SK-N-SH (cell line): Measurements from ENCODE around the gene DLEU7.

Experiments used
- MAX ChIP-seq: IDR thresholded peaks from 2 replicates; pipeline ENCODE4 v1.4.0; 2012; ENCODE audit warnings: low read depth
- RAD21 ChIP-seq: IDR thresholded peaks from 2 replicates; pipeline ENCODE4 v1.6.1; 2012; ENCODE audit warnings: mild to moderate bottlenecking, low read length
- YY1 ChIP-seq: IDR thresholded peaks from 2 replicates; pipeline ENCODE4 v1.4.0; 2012; ENCODE audit warnings: low read depth, mild to moderate bottlenecking
- TF ChIP-seq, protein P1 (sequence below): IDR thresholded peaks from 2 replicates; pipeline ENCODE4 v1.6.1; 2012; ENCODE audit warnings: mild to moderate bottlenecking, low read depth, low read length, moderate library complexity

GRCh38 chr13:50867637-50867945 is 24.1 kb upstream of the DLEU7 start:
- TF ChIP-seq RAD21 (no peak), MAX (no peak), YY1 (no peak)
- TF ChIP-seq, protein P1, sequence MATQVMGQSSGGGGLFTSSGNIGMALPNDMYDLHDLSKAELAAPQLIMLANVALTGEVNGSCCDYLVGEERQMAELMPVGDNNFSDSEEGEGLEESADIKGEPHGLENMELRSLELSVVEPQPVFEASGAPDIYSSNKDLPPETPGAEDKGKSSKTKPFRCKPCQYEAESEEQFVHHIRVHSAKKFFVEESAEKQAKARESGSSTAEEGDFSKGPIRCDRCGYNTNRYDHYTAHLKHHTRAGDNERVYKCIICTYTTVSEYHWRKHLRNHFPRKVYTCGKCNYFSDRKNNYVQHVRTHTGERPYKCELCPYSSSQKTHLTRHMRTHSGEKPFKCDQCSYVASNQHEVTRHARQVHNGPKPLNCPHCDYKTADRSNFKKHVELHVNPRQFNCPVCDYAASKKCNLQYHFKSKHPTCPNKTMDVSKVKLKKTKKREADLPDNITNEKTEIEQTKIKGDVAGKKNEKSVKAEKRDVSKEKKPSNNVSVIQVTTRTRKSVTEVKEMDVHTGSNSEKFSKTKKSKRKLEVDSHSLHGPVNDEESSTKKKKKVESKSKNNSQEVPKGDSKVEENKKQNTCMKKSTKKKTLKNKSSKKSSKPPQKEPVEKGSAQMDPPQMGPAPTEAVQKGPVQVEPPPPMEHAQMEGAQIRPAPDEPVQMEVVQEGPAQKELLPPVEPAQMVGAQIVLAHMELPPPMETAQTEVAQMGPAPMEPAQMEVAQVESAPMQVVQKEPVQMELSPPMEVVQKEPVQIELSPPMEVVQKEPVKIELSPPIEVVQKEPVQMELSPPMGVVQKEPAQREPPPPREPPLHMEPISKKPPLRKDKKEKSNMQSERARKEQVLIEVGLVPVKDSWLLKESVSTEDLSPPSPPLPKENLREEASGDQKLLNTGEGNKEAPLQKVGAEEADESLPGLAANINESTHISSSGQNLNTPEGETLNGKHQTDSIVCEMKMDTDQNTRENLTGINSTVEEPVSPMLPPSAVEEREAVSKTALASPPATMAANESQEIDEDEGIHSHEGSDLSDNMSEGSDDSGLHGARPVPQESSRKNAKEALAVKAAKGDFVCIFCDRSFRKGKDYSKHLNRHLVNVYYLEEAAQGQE = no peak
